ENCODE results near the gene LHX6.
A peak's percentile ranks its signal among the peaks of the same experiment; 100 is the strongest.

Gene LHX6

GRCh38 chr9:122228568-122229484, at the start of gene LHX6:
Gene LHX6, minus strand, starts transcription at chr9:122228957. Its CDS starts 217 bp downstream, at chr9:122228740.
- DNase-seq (ENCODE audit: low read depth in 2 of 2): no peak

DNA sequence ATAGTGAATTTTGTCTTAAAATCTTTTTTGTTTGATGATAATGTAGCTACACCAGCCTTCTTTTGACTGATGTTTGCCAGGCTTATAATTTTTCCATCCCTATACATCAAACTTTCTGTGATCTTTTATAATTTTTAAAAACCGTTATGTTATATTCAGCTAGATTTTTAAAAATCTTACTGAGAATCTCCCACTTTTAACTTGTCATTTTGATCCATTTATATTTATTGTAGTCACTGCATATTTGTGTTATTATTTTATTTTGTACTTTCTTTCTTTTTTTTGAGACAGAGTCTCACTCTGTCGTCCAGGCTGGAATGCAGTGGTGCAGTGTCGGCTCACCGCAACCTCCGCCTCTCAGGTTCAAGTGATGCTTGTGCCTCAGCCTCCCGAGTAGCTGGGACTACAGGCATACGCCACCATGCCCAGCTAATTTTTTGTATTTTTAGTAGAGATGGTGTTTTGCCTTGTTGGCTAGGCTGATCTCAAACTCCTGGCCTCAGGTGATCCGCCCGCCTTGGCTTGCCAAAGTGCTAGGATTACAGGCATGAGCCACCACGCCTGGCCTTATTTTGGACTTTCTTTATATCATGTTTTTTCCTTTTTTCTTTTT, 48.6 kb upstream of the LHX6 start:
- no peak for DNase-seq (ENCODE audit: low read depth in 2 of 2)

DNA sequence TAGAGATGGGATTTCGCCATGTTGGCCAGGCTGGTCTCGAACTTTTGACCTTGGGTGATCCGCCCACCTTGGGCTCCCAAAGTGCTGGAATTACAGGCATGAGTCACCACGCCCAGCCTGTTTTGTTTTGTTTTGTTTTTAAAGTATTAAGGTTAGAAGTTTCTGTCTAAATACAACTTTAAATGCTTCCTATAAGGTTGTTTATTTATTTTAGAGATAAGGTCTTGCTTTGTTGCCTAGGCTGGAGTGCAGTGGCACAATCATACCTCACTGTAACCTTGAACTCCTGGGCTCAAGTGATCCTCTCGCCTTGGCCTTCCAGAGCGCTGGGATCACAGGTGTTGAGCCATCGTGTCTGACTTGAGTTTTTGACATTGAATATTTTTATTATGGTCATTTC, 47.3 kb upstream of the LHX6 start:
- DNase-seq (ENCODE audit: low read depth in 2 of 2): no peak

GRCh38 chr9:122274055-122274454, 45.3 kb upstream of the LHX6 start:
- DNase-seq (ENCODE audit: low read depth in 2 of 2): no peak

DNA sequence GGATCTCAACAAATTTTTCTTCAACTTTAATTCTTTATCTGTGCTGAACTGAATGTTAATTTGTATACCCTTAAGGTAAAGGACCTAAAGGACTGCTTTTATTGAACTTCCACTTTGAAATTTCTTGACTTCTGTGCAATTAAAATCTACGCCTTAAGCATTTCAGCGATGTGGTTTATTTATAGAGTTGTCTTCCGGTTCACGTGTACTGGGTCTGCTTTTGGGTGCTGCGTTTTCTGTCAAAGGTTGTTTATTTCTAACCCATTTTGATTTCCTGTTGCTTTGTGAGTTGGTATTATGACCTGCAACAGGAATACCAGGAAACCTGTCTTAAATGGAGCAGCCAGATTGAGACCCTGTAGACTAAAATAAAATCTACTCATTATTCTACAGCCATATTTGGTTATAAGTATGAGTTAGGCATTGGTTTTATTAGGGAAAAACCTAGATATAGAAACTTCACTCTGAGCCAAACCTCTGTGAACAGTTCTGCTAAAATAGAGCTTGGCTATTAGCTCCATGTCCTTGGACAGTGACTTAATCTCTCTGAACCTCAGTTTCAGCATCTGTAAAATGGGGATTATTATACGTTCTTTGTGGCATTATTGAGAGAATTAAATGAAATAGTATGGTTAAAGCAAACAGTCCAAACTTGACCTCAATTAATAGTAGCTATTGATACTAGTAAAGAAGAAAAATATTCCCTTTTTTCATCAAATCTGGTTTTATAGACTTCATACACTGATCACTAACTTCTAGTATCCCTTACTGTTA, 39.5 kb upstream of the LHX6 start:
- no peak for DNase-seq (ENCODE audit: low read depth in 2 of 2)

- no peak for DNase-seq (ENCODE audit: low read depth in 2 of 2)
These were observed 36.6 kb upstream of the LHX6 start for GRCh38 chr9:122265149-122265915.

DNA sequence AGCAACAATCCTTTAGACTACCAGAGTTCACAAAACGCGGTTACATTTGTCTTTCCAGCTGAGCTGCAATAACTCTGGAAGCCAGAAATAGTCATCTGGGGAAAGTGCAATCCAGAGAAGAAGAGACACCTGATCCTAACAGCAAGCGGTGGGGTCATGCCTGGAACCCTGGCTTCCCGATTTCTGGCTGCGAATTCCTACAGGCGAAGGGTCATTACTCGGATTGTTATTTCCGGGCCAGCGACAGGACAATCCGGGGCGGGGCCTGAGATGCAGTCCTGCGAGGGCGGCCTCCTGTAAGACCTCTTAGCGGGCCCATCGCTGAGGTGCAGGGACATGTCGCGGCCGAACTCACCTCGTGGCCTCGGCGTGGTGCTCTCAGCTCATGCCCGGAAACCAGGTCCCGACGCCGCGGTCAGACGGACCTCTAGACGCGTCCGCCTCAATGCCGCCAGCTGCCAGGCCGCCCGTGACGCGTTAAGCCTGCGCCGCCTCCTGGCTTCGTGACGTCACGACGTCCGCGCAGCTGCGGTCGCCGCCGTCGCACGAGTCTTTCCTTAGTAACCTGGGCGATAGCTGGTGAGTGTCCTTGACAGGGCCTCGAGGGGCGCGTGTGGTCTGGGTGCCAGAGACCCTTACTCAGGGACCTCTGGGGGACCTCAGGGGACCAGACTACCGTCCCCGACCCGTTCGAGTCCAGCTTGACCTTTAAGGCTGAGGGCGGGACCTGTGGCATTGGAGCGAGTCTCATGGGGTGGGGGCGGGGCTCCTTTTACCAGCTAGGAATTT, 35.8 kb upstream of the LHX6 start, which contains the start of the genes MRRF and RBM18:
Gene MRRF (plus strand): TSS at position 523 of the 789 bp plus-strand sequence. CDS start 6,010 bp downstream, outside the sequence.
Gene RBM18 (minus strand): TSS at position 481 of the 789 bp plus-strand sequence. CDS start 3,348 bp downstream, outside the sequence.
- peak; percentile 86 for DNase-seq (ENCODE audit: low read depth in 2 of 2)

DNA sequence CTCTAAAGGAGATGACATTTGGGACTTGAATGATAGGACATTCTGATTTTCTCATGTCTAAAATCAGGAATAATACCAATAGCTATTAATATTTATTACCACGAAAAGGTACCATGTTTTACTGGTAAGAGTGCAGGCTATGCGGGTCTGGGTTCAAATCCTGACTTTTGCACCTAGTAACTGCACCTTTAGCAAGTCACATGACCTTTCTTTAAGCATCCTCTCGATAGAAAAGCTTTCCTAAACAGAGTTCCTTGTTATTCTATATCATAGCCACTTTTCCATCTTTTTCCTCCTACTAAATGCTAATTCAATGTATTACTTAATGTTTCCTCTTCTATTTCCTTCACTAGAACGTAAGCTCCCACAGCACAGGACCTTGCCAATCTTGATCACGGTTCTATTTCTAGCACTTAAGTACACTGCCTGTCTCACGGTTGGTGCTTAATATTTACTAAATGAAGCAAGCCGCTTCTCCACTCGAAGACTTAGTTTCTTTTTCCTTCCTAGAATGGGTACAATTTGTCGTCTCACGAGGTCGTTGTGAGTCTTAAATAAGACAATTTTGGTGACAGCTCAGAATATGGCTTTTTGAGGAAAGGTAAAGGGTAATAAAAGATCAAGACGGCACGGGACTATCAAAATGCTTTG, 35.1 kb upstream of the LHX6 start:
- DNase-seq (ENCODE audit: low read depth in 2 of 2): no peak

- no peak for DNase-seq (ENCODE audit: low read depth in 2 of 2)
These were observed 33.3 kb upstream of the LHX6 start for GRCh38 chr9:122262073-122262472.

DNA sequence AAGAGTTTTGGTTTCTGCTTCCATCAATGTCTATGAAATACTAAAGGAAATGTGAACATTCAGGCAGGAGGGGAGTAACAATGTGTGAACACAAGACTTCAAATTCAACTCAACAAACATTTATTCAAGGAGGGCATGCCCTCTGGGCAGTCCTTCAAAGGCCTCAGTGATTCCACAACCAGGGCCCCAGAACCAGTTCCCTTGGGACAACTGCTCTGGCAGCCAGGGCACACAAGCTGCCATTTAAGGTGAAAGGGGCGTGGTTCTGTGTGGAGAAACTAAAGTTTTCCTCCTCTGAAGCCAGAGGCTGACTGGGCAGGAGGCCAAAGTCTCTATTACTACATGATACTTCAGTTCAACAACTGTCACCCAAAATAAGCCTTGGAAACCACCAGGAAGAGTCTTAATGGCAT, 32.7 kb upstream of the LHX6 start:
- no peak for DNase-seq (ENCODE audit: low read depth in 2 of 2)

DNA sequence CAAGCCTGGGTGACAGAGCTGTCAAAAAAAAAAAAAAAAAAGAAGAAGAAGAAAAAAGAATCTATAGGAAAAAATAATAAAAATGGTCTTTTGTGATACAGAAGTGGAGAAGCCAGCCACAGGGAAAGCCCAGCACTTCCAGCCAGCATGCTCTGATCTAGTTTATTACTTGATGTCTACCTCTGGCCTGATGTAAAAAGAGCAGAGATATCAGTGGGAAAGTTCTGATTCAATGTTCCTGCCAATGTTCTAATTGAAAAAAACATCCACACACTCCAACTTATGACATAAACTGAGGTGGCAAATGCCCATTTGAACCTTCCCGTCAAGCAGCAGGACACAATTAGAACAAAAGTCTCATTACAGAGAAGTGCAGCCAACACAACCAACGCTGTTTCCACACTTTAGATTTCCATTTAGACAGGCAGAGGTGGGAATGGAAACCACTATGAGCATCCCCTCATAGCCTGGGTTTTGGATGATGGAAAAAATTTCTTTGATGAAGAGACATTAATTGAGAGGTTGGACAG, 30.2 kb upstream of the LHX6 start:
- DNase-seq (ENCODE audit: low read depth in 2 of 2): no peak

DNA sequence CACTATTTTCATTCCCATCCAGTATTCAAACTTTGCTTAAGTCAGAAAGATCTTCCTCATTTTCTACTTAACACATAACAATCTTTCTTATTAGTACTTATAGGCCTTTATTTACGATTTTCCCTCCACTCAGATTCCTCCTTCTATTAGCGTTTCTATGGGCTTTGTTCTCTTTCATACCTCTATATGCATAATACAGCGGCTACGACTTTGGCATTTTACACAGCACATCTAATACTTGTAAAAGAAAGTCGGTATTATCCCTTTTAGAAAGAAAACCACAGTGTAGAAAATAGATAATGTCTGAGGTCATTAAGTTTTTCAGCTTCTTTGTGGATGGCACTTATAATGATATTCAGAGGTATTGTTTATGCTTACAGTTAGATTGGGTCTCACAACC, 27.4 kb upstream of the LHX6 start:
- no peak for DNase-seq (ENCODE audit: low read depth in 2 of 2)

DNA sequence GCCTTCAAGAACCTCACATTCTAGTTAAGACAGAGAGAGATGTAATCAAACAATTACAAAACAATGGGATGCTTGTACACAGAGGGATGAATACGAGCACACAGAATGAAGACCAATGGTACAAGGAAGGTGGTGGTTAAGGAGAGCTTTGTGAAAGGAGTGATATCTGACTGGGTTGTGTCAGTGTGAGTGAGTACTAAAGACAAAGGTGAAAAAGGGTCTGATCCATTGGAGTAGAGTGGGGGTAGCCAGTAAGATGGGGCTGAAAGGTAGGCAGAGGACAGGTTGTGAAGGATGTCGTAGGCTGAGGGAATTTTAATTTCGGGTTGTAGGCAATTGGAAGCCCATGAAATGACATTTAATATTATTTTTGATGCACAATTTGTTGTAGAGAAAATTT, 26.0 kb upstream of the LHX6 start:
- no peak for DNase-seq (ENCODE audit: low read depth in 2 of 2)

DNA sequence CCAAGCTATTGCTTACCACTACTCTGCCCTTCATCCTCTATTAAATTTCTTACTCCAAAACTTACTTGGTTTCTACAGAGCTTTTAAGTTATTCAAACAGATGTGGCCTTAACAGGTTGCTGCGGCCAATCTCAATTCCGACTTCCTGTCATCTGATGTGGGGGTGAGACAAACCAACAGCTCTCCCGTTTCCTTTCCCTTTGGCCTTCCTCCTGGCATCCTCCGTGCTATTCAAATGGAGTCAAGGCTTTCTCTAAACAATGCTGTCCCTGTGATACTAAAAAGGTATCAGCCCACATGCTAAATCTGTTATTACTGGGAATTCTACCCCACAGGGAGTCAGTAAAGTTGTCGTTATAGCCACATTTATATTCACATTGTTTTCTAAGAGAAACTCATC, 24.0 kb upstream of the LHX6 start:
- no peak for DNase-seq (ENCODE audit: low read depth in 2 of 2)

GRCh38 chr9:122251351-122251750, 22.6 kb upstream of the LHX6 start:
- no peak for DNase-seq (ENCODE audit: low read depth in 2 of 2)

DNA sequence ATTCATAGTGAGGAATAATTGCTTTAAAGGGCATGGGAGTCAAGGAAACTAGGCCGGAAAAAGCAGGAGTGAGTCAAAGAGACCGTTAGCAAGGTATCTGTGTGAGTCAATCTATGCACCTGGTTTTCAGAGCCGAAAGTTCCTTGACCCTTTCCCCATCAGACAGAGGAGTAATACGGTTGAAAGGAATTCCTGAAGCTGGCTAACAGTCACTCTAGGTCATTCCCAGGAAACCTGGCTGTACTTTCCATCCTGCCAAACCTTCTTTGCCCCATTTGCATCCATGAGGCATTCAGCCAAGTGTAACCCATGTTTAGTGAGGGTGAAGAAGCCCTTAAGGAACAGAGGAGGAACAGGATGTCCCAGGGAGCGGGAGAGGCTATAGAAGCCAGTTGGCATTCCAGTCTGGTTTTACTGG, 19.7 kb upstream of the LHX6 start:
- DNase-seq (ENCODE audit: low read depth in 2 of 2): no peak

- DNase-seq (ENCODE audit: low read depth in 2 of 2): no peak
These were observed 17.9 kb upstream of the LHX6 start for GRCh38 chr9:122246666-122247065.

GRCh38 chr9:122244349-122244748, 15.6 kb upstream of the LHX6 start:
- DNase-seq (ENCODE audit: low read depth in 2 of 2): no peak

- DNase-seq (ENCODE audit: low read depth in 2 of 2): no peak
These were observed 11.0 kb upstream of the LHX6 start for GRCh38 chr9:122239722-122240121.

DNA sequence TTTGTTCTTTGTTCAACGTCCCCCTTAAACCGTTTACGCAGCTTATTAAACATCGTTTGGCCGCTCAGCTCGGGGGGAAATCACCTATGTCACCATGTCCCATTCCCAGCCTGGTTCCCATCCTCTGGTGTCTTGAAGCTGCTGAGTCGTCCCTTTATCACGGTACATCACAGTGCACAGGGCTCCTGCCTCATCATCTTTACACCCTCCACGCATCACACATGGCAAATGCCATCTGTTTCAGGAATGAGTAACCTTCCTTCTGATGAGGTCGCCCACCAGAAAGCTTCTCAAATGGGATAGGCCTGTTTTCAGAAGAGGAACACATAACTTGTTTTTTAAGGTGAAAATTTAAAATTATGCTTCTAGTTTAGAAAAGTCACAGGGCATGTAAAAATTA, 7.9 kb upstream of the LHX6 start:
- no peak for DNase-seq (ENCODE audit: low read depth in 2 of 2)
